B cell (primary cell): ENCODE data around the gene SOX18. TPM values are rescaled to one million over a fixed set of nuclear protein-coding genes. Genes with fewer than 3 reads are reported as not detected.
A peak's percentile ranks its signal among the peaks of the same experiment; 100 is the strongest.

Experiments
- ATAC-seq: fragments of 200-7000 bp; cut with Tn5 transposase; one replicate; pipeline ENCODE4 v1.10.0; 2021; ENCODE audit warnings: low read depth, mild to moderate bottlenecking, moderate number of reproducible peaks, moderate library complexity
- CTCF ChIA-PET: fragments of 350-600 bp; sonication (Branson Sonifier 250); formaldehyde crosslinking; loops from one replicate; lab custom pipeline; 2021; ENCODE audit warnings: antibody characterized with exemption, inconsistent platforms; lab: Charles Lee
- POLR2A ChIA-PET: fragments of 350-600 bp; sonication (Branson Sonifier 250); formaldehyde crosslinking; loops from one replicate; lab custom pipeline; 2021; ENCODE audit warnings: antibody characterized with exemption; lab: Charles Lee
- DNase-seq: peaks from one replicate; pipeline ENCODE4 v3.0.0; 2013
- H2AFZ ChIP-seq: 2 replicates; pipeline ENCODE4 v1.6.1; 2012; ENCODE audit warnings: mild to moderate bottlenecking, low read depth, low read length; ENCODE audit not compliant: insufficient read depth, poor library complexity, severe bottlenecking
- H3K27ac ChIP-seq, 2 donors: 1 replicate in 1 of 2; 2 replicates in 1 of 2; pipeline ENCODE4 v1.5.1; 2012 to 2013; ENCODE audit warnings: low read length in 2 of 2, mild to moderate bottlenecking in 2 of 2, moderate library complexity in 1 of 2
- H3K27me3 ChIP-seq, 4 experiments: fragments of 200-600 bp in 1 of 4; sonication (generic) in 1 of 4; replicated peaks in 1 of 4; 1 replicate in 2 of 4; 2 replicates in 2 of 4; pipeline versions ENCODE4 v1.6.1 to v1.7.0; 2013 to 2016; ENCODE audit warnings: low read length in 3 of 4, mild to moderate bottlenecking in 2 of 4, mixed read lengths in 1 of 4, moderate library complexity in 1 of 4; ENCODE audit not compliant: insufficient read depth in 4 of 4, control insufficient read depth in 3 of 4; ENCODE audit errors: control extremely low read depth in 1 of 4
- H3K36me3 ChIP-seq, 2 experiments: replicated peaks in 1 of 2; 1 replicate in 1 of 2; 2 replicates in 1 of 2; pipeline versions ENCODE4 v1.6.1 to v1.7.1; 2013; ENCODE audit warnings: low read length in 1 of 2; ENCODE audit not compliant: insufficient read depth in 2 of 2, control insufficient read depth in 1 of 2; ENCODE audit errors: control extremely low read depth in 1 of 2, extremely low read depth in 1 of 2
- H3K4me1 ChIP-seq, 2 donors: fragments of 200-600 bp in 1 of 2; sonication (generic) in 1 of 2; 1 replicate in 1 of 2; 2 replicates in 1 of 2; pipeline versions ENCODE4 v1.5.1 to v1.6.1; 2013 to 2017; ENCODE audit warnings: low read length in 2 of 2; ENCODE audit not compliant: control insufficient read depth in 2 of 2, insufficient read depth in 2 of 2
- H3K4me2 ChIP-seq: replicated peaks from 2 replicates; pipeline ENCODE3; 2012; ENCODE audit warnings: mild to moderate bottlenecking, low read depth, low read length; ENCODE audit not compliant: poor library complexity, severe bottlenecking
- H3K4me3 ChIP-seq, 5 experiments: fragments of 200-600 bp in 1 of 5; sonication (generic) in 1 of 5; 1 replicate in 3 of 5; 2 replicates in 2 of 5; pipeline versions ENCODE4 v1.5.1 to v1.7.0; 2011 to 2016; ENCODE audit warnings: low read length in 4 of 5, mild to moderate bottlenecking in 4 of 5, low read depth in 2 of 5, control low read depth in 1 of 5, moderate library complexity in 1 of 5; ENCODE audit not compliant: insufficient read depth in 1 of 5; ENCODE audit errors: control extremely low read depth in 1 of 5, extremely low read depth in 1 of 5
- H3K79me2 ChIP-seq: fragments of 200-600 bp; sonication (generic); one replicate; pipeline ENCODE4 v1.6.0; 2016; ENCODE audit warnings: low read length; ENCODE audit not compliant: control insufficient read depth, insufficient read depth
- H3K9ac ChIP-seq: fragments of 200-600 bp; sonication (generic); 2 replicates; pipeline ENCODE4 v1.6.1; 2017; ENCODE audit warnings: mild to moderate bottlenecking, low read length, moderate library complexity
- H3K9me3 ChIP-seq, 3 donors: one replicate each; pipeline versions ENCODE4 v1.6.1 to v1.7.1; 2013; ENCODE audit warnings: low read length in 2 of 3; ENCODE audit not compliant: control insufficient read depth in 2 of 3, insufficient read depth in 1 of 3; ENCODE audit errors: control extremely low read depth in 1 of 3
- H4K20me1 ChIP-seq: 2 replicates; pipeline ENCODE4 v1.6.0; 2012; ENCODE audit warnings: mild to moderate bottlenecking, low read length; ENCODE audit not compliant: insufficient read depth, control insufficient read depth, poor library complexity, severe bottlenecking
- H3K27ac Mint-ChIP-seq: one replicate; pipeline ENCODE4 v1.8.0; 2021; ENCODE audit warnings: mixed read lengths
- H3K27me3 Mint-ChIP-seq: one replicate; pipeline ENCODE4 v1.8.0; 2021; ENCODE audit warnings: mixed read lengths
- H3K4me1 Mint-ChIP-seq: one replicate; pipeline ENCODE4 v1.8.0; 2021; ENCODE audit warnings: mixed read lengths
- H3K4me3 Mint-ChIP-seq: one replicate; pipeline ENCODE4 v1.8.0; 2021; ENCODE audit warnings: mixed read lengths
- H3K9me3 Mint-ChIP-seq: one replicate; pipeline ENCODE4 v1.8.0; 2022; ENCODE audit warnings: mixed read lengths; ENCODE audit not compliant: insufficient read depth
- CTCF ChIP-seq: fragments of 200-600 bp; IDR thresholded peaks from one replicate; pipeline ENCODE4 v1.8.0; 2022; ENCODE audit warnings: antibody characterized with exemption, mild to moderate bottlenecking
- EZH2 ChIP-seq: IDR thresholded peaks from 2 replicates; pipeline ENCODE4 v1.6.1; 2012; ENCODE audit warnings: borderline replicate concordance, low read depth, mild to moderate bottlenecking, moderate library complexity, low read length; ENCODE audit not compliant: insufficient read depth, poor library complexity, severe bottlenecking
- WGBS: methylation state at CpG from one replicate; pipeline ENCODE4 v1.1.5; 2013; ENCODE audit warnings: missing lambda C conversion rate; ENCODE audit not compliant: insufficient coverage; 5-methylcytosine and 5-hydroxymethylcytosine counted together
- intact Hi-C: fragments of 100-400 bp; cut with micrococcal nuclease; formaldehyde crosslinking; loops from one replicate; pipeline ENCODE4 v1.10.0; 2022
- polyA plus RNA-seq: library from polyadenylated mRNA; depleted of rRNA; stranded (reverse); fragments of >200 nt; gene quantifications from 2 replicates; pipeline ENCODE4 v1.2.3, GENCODE V29; 2012
- total RNA-seq, 2 donors: library from RNA; stranded (reverse); fragments of 120-200 nt in 1 of 2; gene quantifications; 1 replicate in 1 of 2; 2 replicates in 1 of 2; pipeline versions ENCODE4 v1.2.3 to v1.2.4, GENCODE V29; 2013 to 2022

SOX18 gene
- total and polyA plus RNA-seq, 2 donors (not counting 1 experiment from before 2014, with no cell fraction given) = not detected

DNA sequence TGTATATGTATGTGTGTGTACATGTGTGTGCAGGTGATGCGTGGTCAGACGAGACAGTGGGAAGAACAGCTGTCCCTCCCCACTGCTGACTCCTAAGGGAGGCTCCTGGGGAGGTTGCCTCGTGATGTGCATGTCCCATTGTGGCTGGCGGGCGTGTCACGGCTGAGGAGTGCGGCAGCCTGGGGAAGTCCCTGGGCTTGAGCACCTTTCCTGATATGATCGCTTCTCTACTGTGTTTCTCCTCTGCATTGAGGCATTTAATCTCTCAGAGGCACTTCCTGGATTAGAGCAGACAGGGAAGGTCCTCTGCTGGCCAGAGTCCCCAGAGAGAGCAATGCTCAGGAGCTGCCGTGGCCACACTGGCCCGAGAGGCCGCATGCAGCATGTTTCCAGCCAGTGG lies 46.5 kb upstream of the SOX18 start:
- no peak overlapping the region for H3K9ac ChIP-seq
- CTCF ChIA-PET = interaction anchor here (1.0 to 1.2 kb wide), 2 partner anchors 12 to 24 kb away, joined by 3 to 5 read pairs; partner anchors contain the start of gene LKAAEAR1
- no peak for TF ChIP-seq EZH2
- TF ChIP-seq CTCF = no peak
- H3K4me3 ChIP-seq = no peak overlapping the region
- intact Hi-C loops = no loop called here
- H3K27ac ChIP-seq = no peak overlapping the region
- H3K79me2 ChIP-seq = no peaks in the 10 kb centered on the region
- H3K9me3 ChIP-seq = peaks cover 0 to 4% (median 0%) of the 10 kb centered on the region in 3 donors
- DNase-seq (peak; percentile 33), ATAC-seq (no peak)
- peaks cover 3% of the 10 kb centered on the region for H3K9me3 Mint-ChIP-seq
- H4K20me1 ChIP-seq = no peaks in the 10 kb centered on the region
- H3K27me3 Mint-ChIP-seq = no peaks in the 10 kb centered on the region
- H2AFZ ChIP-seq = no peak overlapping the region
- H3K27me3 ChIP-seq = peaks cover 0 to under 1% (median under 1%) of the 10 kb centered on the region in 4 experiments
- peaks cover 0 to 16% of the 10 kb centered on the region in 2 experiments for H3K36me3 ChIP-seq
- no peak overlapping the region for H3K4me3 Mint-ChIP-seq
- peaks cover 42% of the 10 kb centered on the region for H3K4me1 Mint-ChIP-seq
- peaks cover 16 to 35% of the 10 kb centered on the region in 2 donors for H3K4me1 ChIP-seq
- POLR2A ChIA-PET = no interaction called here
- 89% methylated on average over 11 of the region's 11 CpGs for WGBS
- no peak overlapping the region for H3K27ac Mint-ChIP-seq
- no peak overlapping the region for H3K4me2 ChIP-seq

DNA sequence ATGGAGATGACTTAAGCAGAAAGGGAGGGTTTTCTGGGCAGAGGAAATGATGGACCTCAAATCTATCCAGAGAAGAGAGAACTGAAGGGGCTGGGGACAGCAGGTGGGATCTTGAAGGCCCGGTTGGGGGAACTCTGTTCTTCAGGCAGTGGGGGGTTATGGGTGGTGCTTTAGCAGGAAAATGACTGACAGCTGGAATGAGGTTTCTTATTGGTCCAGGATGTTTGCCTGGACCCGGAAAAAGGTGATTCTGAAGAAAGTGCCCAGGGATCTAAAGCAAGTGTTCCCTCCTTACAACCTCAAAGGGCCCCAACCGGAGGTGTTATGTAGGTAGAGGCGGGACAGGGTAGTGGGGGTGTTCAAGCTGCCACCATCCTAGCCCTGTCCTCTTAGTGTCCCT lies 46.0 kb upstream of the SOX18 start:
- H3K27ac Mint-ChIP-seq = no peak overlapping the region
- intact Hi-C loops = no loop called here
- H3K9ac ChIP-seq = no peak overlapping the region
- WGBS = 96% methylated on average over 2 of the region's 4 CpGs
- no peak for DNase-seq
- H3K27ac ChIP-seq = no peak overlapping the region
- no peak overlapping the region for H2AFZ ChIP-seq
- H3K36me3 ChIP-seq = peaks cover 0 to 16% of the 10 kb centered on the region in 2 experiments
- ChIA-PET POLR2A (no interaction called here), CTCF (interaction anchor here (1.2 kb wide), 1 partner anchor 25 kb away, joined by 5 read pairs; no protein-coding TSS in a partner anchor)
- H3K27me3 Mint-ChIP-seq = no peaks in the 10 kb centered on the region
- H3K4me1 Mint-ChIP-seq = peaks cover 37% of the 10 kb centered on the region
- no peak overlapping the region for H3K4me3 ChIP-seq
- ATAC-seq = no peak
- no peak overlapping the region for H3K4me2 ChIP-seq
- H3K9me3 ChIP-seq = peaks cover 0 to 4% (median 0%) of the 10 kb centered on the region in 3 donors
- no peak overlapping the region for H3K4me3 Mint-ChIP-seq
- H3K27me3 ChIP-seq = no peaks in the 10 kb centered on the region
- peaks cover 11 to 30% of the 10 kb centered on the region in 2 donors for H3K4me1 ChIP-seq
- H3K9me3 Mint-ChIP-seq = peaks cover 3% of the 10 kb centered on the region
- TF ChIP-seq CTCF = no peak
- no peaks in the 10 kb centered on the region for H4K20me1 ChIP-seq
- H3K79me2 ChIP-seq = no peaks in the 10 kb centered on the region
